Measurements from ENCODE around the gene RBM24. TPM values are rescaled to one million over a fixed set of nuclear protein-coding genes. Genes with fewer than 3 reads are reported as not detected.

RBM24 gene
- total RNA-seq, 1 experiment from 2014 or later, result 0.48 TPM

DNA sequence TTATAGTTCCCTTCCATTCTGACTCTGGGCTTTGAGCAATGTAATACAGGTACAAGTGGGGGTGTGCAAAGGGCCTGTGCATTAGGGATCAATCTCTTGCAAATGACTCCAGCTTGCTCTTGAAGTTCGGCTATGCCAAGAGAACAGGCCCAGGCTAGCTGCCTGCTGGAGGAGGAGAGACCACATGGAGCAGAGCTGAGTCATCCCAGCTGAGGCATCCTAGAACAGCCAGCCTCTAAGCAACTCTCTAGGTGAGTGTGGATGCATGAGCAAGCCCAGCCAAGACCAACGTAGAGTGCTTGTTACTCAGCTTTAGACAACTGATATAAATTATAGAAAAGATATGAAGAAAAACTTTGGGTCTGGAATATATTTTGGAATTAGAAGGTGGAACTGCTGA lies 47.6 kb upstream of the RBM24 start:
- Histone ChIP-seq H3K79me2 (ENCODE audit: insufficient read depth, low read length) (no peaks in the 10 kb centered on the region), H3K27me3 (ENCODE audit: insufficient read depth, low read length) (no peaks in the 10 kb centered on the region), H2AK5ac (ENCODE audit: insufficient read length, low read length) (no peak overlapping the region), H3K4me2 (ENCODE audit: insufficient read depth, insufficient read length, low read length) (no peak overlapping the region), H3K79me1 (ENCODE audit: insufficient read depth, low read depth, low read length, poor library complexity, severe bottlenecking) (no peaks in the 10 kb centered on the region), H3K56ac (ENCODE audit: insufficient read length, low read depth, low read length) (no peak overlapping the region), H3K14ac (ENCODE audit: insufficient read depth, low read length) (no peak overlapping the region), H3K4ac (ENCODE audit: low read depth, low read length) (no peak overlapping the region), H4K8ac (replicated peaks; ENCODE audit: insufficient read length, low read depth, low read length) (no peak overlapping the region), H3T11ph (ENCODE audit: low read length) (no peak overlapping the region), H3K18ac (ENCODE audit: insufficient read length, low read depth, low read length) (no peak overlapping the region), H2BK12ac (ENCODE audit: insufficient read length, low read depth, low read length) (no peak overlapping the region), H3K23me2 (ENCODE audit: insufficient read length, low read depth, low read length, poor library complexity, severe bottlenecking) (no peaks in the 10 kb centered on the region), H4K20me1 (ENCODE audit: control insufficient read depth, insufficient read depth, insufficient read length) (no peaks in the 10 kb centered on the region), H4K91ac (ENCODE audit: insufficient read length, low read depth, low read length) (no peak overlapping the region), H3K4me1 (ENCODE audit: insufficient read depth, low read length) (no peaks in the 10 kb centered on the region), H3K27ac (ENCODE audit: insufficient read length, low read depth, low read length) (no peak overlapping the region), H2BK120ac (ENCODE audit: low read depth, low read length, poor library complexity, severe bottlenecking) (no peak overlapping the region), H3K23ac (ENCODE audit: insufficient read length, low read depth, low read length) (no peak overlapping the region), H4K5ac (ENCODE audit: insufficient read length, low read depth, low read length) (no peak overlapping the region), H2BK20ac (ENCODE audit: low read depth, low read length, poor library complexity, severe bottlenecking) (no peak overlapping the region), H3K9ac (ENCODE audit: extremely low read depth, insufficient read length, low read length) (no peak overlapping the region), H2BK15ac (ENCODE audit: low read depth, low read length) (no peak overlapping the region), H2AFZ (ENCODE audit: low read length) (no peak overlapping the region), H2BK5ac (ENCODE audit: insufficient read length, low read length) (no peak overlapping the region), H3K9me3 (ENCODE audit: control insufficient read depth, low read depth, low read length) (no peaks in the 10 kb centered on the region)
- TF ChIP-seq, protein P1, sequence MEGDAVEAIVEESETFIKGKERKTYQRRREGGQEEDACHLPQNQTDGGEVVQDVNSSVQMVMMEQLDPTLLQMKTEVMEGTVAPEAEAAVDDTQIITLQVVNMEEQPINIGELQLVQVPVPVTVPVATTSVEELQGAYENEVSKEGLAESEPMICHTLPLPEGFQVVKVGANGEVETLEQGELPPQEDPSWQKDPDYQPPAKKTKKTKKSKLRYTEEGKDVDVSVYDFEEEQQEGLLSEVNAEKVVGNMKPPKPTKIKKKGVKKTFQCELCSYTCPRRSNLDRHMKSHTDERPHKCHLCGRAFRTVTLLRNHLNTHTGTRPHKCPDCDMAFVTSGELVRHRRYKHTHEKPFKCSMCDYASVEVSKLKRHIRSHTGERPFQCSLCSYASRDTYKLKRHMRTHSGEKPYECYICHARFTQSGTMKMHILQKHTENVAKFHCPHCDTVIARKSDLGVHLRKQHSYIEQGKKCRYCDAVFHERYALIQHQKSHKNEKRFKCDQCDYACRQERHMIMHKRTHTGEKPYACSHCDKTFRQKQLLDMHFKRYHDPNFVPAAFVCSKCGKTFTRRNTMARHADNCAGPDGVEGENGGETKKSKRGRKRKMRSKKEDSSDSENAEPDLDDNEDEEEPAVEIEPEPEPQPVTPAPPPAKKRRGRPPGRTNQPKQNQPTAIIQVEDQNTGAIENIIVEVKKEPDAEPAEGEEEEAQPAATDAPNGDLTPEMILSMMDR (conservative IDR thresholded peaks at IDR 0.05), result no peak
- Mint-ChIP-seq H3K27ac (peak overlapping the region in 1 of 3 experiments; percentile 76; a peak in 2 of 7 replicates), H3K9me3 (peaks cover 2 to 3% of the 10 kb centered on the region in 2 experiments; a peak in 3 of 5 replicates), H3K27me3 (ENCODE audit: low read depth) (no peaks in the 10 kb centered on the region; the same call in 1 of the 2 replicates), H3K4me3 (no peak overlapping the region), H3K4me1 (no peaks in the 10 kb centered on the region), H3K36me3 (ENCODE audit: insufficient read depth in 1 of 3, low read depth in 3 of 3) (peaks cover 0 to 12% (median 4%) of the 10 kb centered on the region in 3 experiments; a peak in 3 of 7 replicates)
- DNase-seq, result no peak
- no CpG with 5 or more reads among the region's 2 CpGs for WGBS (ENCODE audit: extremely low coverage, insufficient read length, low lambda C conversion rate)
